H9 (cell line): ENCODE results near the gene PCDH17. TPM values are rescaled to one million over a fixed set of nuclear protein-coding genes. Genes with fewer than 3 reads are reported as not detected.

Experiments used
- DNase-seq: peaks from one replicate; pipeline ENCODE4 v3.0.0-alpha.2; 2017
- H2AFZ ChIP-seq: one replicate; pipeline ENCODE4 v1.6.1; 2013; ENCODE audit warnings: mild to moderate bottlenecking, low read length, control low read depth, moderate library complexity
- H2AK5ac ChIP-seq: 2 replicates; pipeline ENCODE4 v1.6.1; 2013; ENCODE audit warnings: low read length, control low read depth, mixed read lengths; ENCODE audit not compliant: insufficient read length
- H2BK120ac ChIP-seq: one replicate; pipeline ENCODE4 v1.6.1; 2013; ENCODE audit warnings: low read depth, mild to moderate bottlenecking, low read length, control low read depth, inconsistent platforms; ENCODE audit not compliant: poor library complexity, severe bottlenecking
- H2BK12ac ChIP-seq: 2 replicates; pipeline ENCODE4 v1.6.1; 2013; ENCODE audit warnings: low read length, control low read depth, mixed read lengths, low read depth; ENCODE audit not compliant: insufficient read length
- H2BK15ac ChIP-seq: 2 replicates; pipeline ENCODE4 v1.6.1; 2013; ENCODE audit warnings: low read depth, low read length, control low read depth
- H2BK20ac ChIP-seq: one replicate; pipeline ENCODE4 v1.6.1; 2013; ENCODE audit warnings: low read depth, mild to moderate bottlenecking, low read length, control low read depth, inconsistent platforms; ENCODE audit not compliant: poor library complexity, severe bottlenecking
- H2BK5ac ChIP-seq: 2 replicates; pipeline ENCODE4 v1.6.1; 2013; ENCODE audit warnings: low read length, control low read depth, mixed read lengths; ENCODE audit not compliant: insufficient read length
- H3K14ac ChIP-seq: 2 replicates; pipeline ENCODE4 v1.6.1; 2013; ENCODE audit warnings: low read length, control low read depth; ENCODE audit not compliant: insufficient read depth
- H3K18ac ChIP-seq: 2 replicates; pipeline ENCODE4 v1.6.1; 2013; ENCODE audit warnings: low read depth, mild to moderate bottlenecking, mixed read lengths, low read length, control low read depth; ENCODE audit not compliant: insufficient read length
- H3K23ac ChIP-seq: 2 replicates; pipeline ENCODE4 v1.6.1; 2013; ENCODE audit warnings: low read length, control low read depth, mixed read lengths, low read depth; ENCODE audit not compliant: insufficient read length
- H3K23me2 ChIP-seq: 2 replicates; pipeline ENCODE4 v1.6.1; 2013; ENCODE audit warnings: low read depth, mild to moderate bottlenecking, mixed read lengths, low read length, control low read depth; ENCODE audit not compliant: insufficient read length, poor library complexity, severe bottlenecking
- H3K27ac ChIP-seq: 2 replicates; pipeline ENCODE4 v1.5.1; 2013; ENCODE audit warnings: low read length, control low read depth, mixed read lengths, low read depth; ENCODE audit not compliant: insufficient read length
- H3K27me3 ChIP-seq: 2 replicates; pipeline ENCODE4 v1.6.1; 2013; ENCODE audit warnings: low read length, control low read depth, inconsistent platforms; ENCODE audit not compliant: insufficient read depth
- H3K4ac ChIP-seq: 2 replicates; pipeline ENCODE4 v1.6.1; 2013; ENCODE audit warnings: low read depth, mild to moderate bottlenecking, control low read depth, inconsistent platforms, low read length, moderate library complexity
- H3K4me1 ChIP-seq: 2 replicates; pipeline ENCODE4 v1.6.1; 2013; ENCODE audit warnings: low read length, control low read depth, inconsistent platforms; ENCODE audit not compliant: insufficient read depth
- H3K4me2 ChIP-seq: 2 replicates; pipeline ENCODE4 v1.6.1; 2013; ENCODE audit warnings: low read length, control low read depth, mixed read lengths; ENCODE audit not compliant: insufficient read length, insufficient read depth
- H3K56ac ChIP-seq: 2 replicates; pipeline ENCODE4 v1.6.1; 2013; ENCODE audit warnings: low read depth, mild to moderate bottlenecking, mixed read lengths, low read length, control low read depth; ENCODE audit not compliant: insufficient read length
- H3K79me1 ChIP-seq: 2 replicates; pipeline ENCODE4 v1.6.1; 2013; ENCODE audit warnings: low read depth, mild to moderate bottlenecking, moderate library complexity, low read length, control low read depth, inconsistent platforms; ENCODE audit not compliant: insufficient read depth, poor library complexity, severe bottlenecking
- H3K79me2 ChIP-seq: 2 replicates; pipeline ENCODE4 v1.6.1; 2013; ENCODE audit warnings: low read length, control low read depth, inconsistent platforms; ENCODE audit not compliant: insufficient read depth
- H3K9ac ChIP-seq: 2 replicates; pipeline ENCODE4 v1.6.1; 2013; ENCODE audit warnings: low read length, control low read depth, mixed read lengths; ENCODE audit not compliant: insufficient read length; ENCODE audit errors: extremely low read depth
- H3K9me3 ChIP-seq: one replicate; pipeline ENCODE4 v1.6.1; 2013; ENCODE audit warnings: low read depth, low read length, inconsistent platforms; ENCODE audit not compliant: control insufficient read depth
- H3T11ph ChIP-seq: one replicate; pipeline ENCODE4 v1.6.1; 2013; ENCODE audit warnings: mild to moderate bottlenecking, low read length, control low read depth, inconsistent platforms
- H4K20me1 ChIP-seq: one replicate; pipeline ENCODE4 v1.6.1; 2013; ENCODE audit not compliant: control insufficient read depth, insufficient read length, insufficient read depth
- H4K5ac ChIP-seq: 2 replicates; pipeline ENCODE4 v1.6.1; 2013; ENCODE audit warnings: low read depth, mild to moderate bottlenecking, mixed read lengths, low read length, control low read depth; ENCODE audit not compliant: insufficient read length
- H4K8ac ChIP-seq: replicated peaks from 2 replicates; pipeline ENCODE4 v1.6.1; 2013; ENCODE audit warnings: low read length, control low read depth, mixed read lengths, low read depth; ENCODE audit not compliant: insufficient read length
- H4K91ac ChIP-seq: 2 replicates; pipeline ENCODE4 v1.6.1; 2013; ENCODE audit warnings: low read depth, mild to moderate bottlenecking, moderate library complexity, mixed read lengths, low read length, control low read depth; ENCODE audit not compliant: insufficient read length
- H3K27ac Mint-ChIP-seq, 3 experiments: 2 replicates in 2 of 3; 3 replicates in 1 of 3; pipeline ENCODE4 v1.8.0; 2020 to 2021; ENCODE audit warnings: mixed read lengths in 3 of 3, mild to moderate bottlenecking in 1 of 3, moderate library complexity in 1 of 3
- H3K27me3 Mint-ChIP-seq: 2 replicates; pipeline ENCODE4 v1.8.0; 2021; ENCODE audit warnings: low read depth, mild to moderate bottlenecking, moderate library complexity, mixed read lengths
- H3K36me3 Mint-ChIP-seq, 3 experiments: 2 replicates in 2 of 3; 3 replicates in 1 of 3; pipeline ENCODE4 v1.8.0; 2020 to 2021; ENCODE audit warnings: low read depth in 3 of 3, mixed read lengths in 3 of 3; ENCODE audit not compliant: insufficient read depth in 1 of 3
- H3K4me1 Mint-ChIP-seq, 2 experiments: 2 replicates each; pipeline ENCODE4 v1.8.0; 2020; ENCODE audit warnings: mixed read lengths in 2 of 2
- H3K4me3 Mint-ChIP-seq, 2 experiments: 2 replicates in 1 of 2; 3 replicates in 1 of 2; pipeline ENCODE4 v1.8.0; 2020 to 2021; ENCODE audit warnings: mild to moderate bottlenecking in 2 of 2, mixed read lengths in 2 of 2, moderate library complexity in 1 of 2
- H3K9me3 Mint-ChIP-seq, 2 experiments: 2 replicates in 1 of 2; 3 replicates in 1 of 2; pipeline ENCODE4 v1.8.0; 2020; ENCODE audit warnings: mild to moderate bottlenecking in 2 of 2, mixed read lengths in 2 of 2, moderate library complexity in 1 of 2
- CTCF ChIP-seq: fragments of 200-600 bp; sonication (generic); conservative IDR thresholded peaks from 3 replicates; pipeline ENCODE4 v1.8.0; 2021; ENCODE audit warnings: antibody characterized with exemption, mild to moderate bottlenecking
- WGBS: extraction: QIAGEN DNeasy Blood & Tissue Kit; methylation state at CpG from one replicate; pipeline ENCODE4 v1.1.7; 2013; ENCODE audit warnings: missing lambda C conversion rate, low lambda C conversion rate, mixed read lengths; ENCODE audit not compliant: insufficient read length; ENCODE audit errors: extremely low coverage; 5-methylcytosine and 5-hydroxymethylcytosine counted together
- long read RNA-seq: library from polyadenylated mRNA; unstranded; transcript quantifications from one replicate; pipeline ENCODE4 v2.0.0, GENCODE V29; 2020
- total RNA-seq: library from RNA; stranded (reverse); gene quantifications from 2 replicates; pipeline ENCODE4 v1.2.1, GENCODE V29; 2021

PCDH17 gene
- total RNA-seq, result 0.37 and 0.52 TPM in 2 replicates
- long read RNA-seq, result 0 reads

GRCh38 chr13:57631596-57632275 lies at the start of gene PCDH17:
Gene PCDH17 (plus strand): TSS chr13:57631744. CDS start chr13:57632547, 803 bp downstream.
- Histone ChIP-seq H3K14ac (no peak within 1 kb of the TSS), H3K4me2 (peak within 1 kb of the TSS; percentile 99), H3K4me1 (no peaks in the 10 kb centered on the region), H4K20me1 (no peaks in the 10 kb centered on the region), H2BK20ac (no peak within 1 kb of the TSS), H4K8ac (no peak within 1 kb of the TSS), H4K5ac (no peak within 1 kb of the TSS), H2AK5ac (no peak within 1 kb of the TSS), H2BK5ac (no peak within 1 kb of the TSS), H3K4ac (no peak within 1 kb of the TSS), H3K79me1 (no peaks in the 10 kb centered on the region), H4K91ac (no peak within 1 kb of the TSS), H2AFZ (peak within 1 kb of the TSS; percentile 2), H3K18ac (no peak within 1 kb of the TSS), H3T11ph (no peak within 1 kb of the TSS), H3K23me2 (peaks cover 40% of the 10 kb centered on the region), H2BK12ac (no peak within 1 kb of the TSS), H3K79me2 (no peaks in the 10 kb centered on the region), H3K27me3 (peaks cover 54% of the 10 kb centered on the region; the same call in 1 of the 2 replicates), H2BK15ac (no peak within 1 kb of the TSS), H3K9me3 (no peaks in the 10 kb centered on the region), H3K23ac (no peak within 1 kb of the TSS), H2BK120ac (no peak within 1 kb of the TSS), H3K27ac (no peak within 1 kb of the TSS), H3K9ac (no peak within 1 kb of the TSS), H3K56ac (no peak within 1 kb of the TSS)
- Mint-ChIP-seq H3K4me3 (peak within 1 kb of the TSS; percentile 79 to 95), H3K4me1 (peaks cover 30 to 40% of the 10 kb centered on the region in 2 experiments), H3K27ac (peak within 1 kb of the TSS in 1 of 3 experiments; percentile 46; a peak in 1 of 7 replicates), H3K36me3 (peaks cover 0 to 17% (median 0%) of the 10 kb centered on the region in 3 experiments; a peak in 3 of 7 replicates), H3K9me3 (peaks cover 4 to 15% of the 10 kb centered on the region in 2 experiments; a peak in 4 of 5 replicates), H3K27me3 (peaks cover 91% of the 10 kb centered on the region)
- DNase-seq, result peak; percentile 68
- no CpG with 5 or more reads among the region's 33 CpGs for WGBS
- no peak for TF ChIP-seq CTCF
